Astrocyte (in vitro differentiated cells and primary cell): ENCODE data around the gene AFF3. TPM values are rescaled to one million over a fixed set of nuclear protein-coding genes. Genes with fewer than 3 reads are reported as not detected.

Source experiments
- DNase-seq: peaks from one replicate; pipeline ENCODE4 v3.0.0-alpha.2; 2010; ENCODE audit warnings: low read depth
- FAIRE-seq: peaks from 2 replicates; lab custom pipeline; 2011; peaks lifted over from hg19 to GRCh38; lab: Jason Lieb, UNC
- H2AFZ ChIP-seq: 2 replicates; pipeline ENCODE4 v1.6.0; 2012; ENCODE audit warnings: low read depth, low read length, inconsistent platforms
- H3K27ac ChIP-seq: 2 replicates; pipeline ENCODE4 v1.5.1; 2011; ENCODE audit warnings: low read depth, low read length, inconsistent platforms
- H3K27me3 ChIP-seq: 2 replicates; pipeline ENCODE4 v1.6.0; 2011; ENCODE audit warnings: low read length, inconsistent platforms; ENCODE audit not compliant: insufficient read depth
- H3K36me3 ChIP-seq: 2 replicates; pipeline ENCODE4 v1.5.1; 2011; ENCODE audit warnings: low read length, inconsistent platforms; ENCODE audit not compliant: insufficient read depth
- H3K4me1 ChIP-seq: 2 replicates; pipeline ENCODE4 v1.5.1; 2011; ENCODE audit warnings: low read length, inconsistent platforms; ENCODE audit not compliant: insufficient read depth
- H3K4me2 ChIP-seq: 2 replicates; pipeline ENCODE4 v1.6.0; 2012; ENCODE audit warnings: low read length, inconsistent platforms
- H3K4me3 ChIP-seq: 2 replicates; pipeline ENCODE4 v1.5.1; 2011; ENCODE audit warnings: low read depth, mild to moderate bottlenecking, low read length, inconsistent platforms; ENCODE audit not compliant: insufficient read depth
- H3K79me2 ChIP-seq: 2 replicates; pipeline ENCODE4 v1.6.0; 2012; ENCODE audit warnings: mild to moderate bottlenecking, low read length, inconsistent platforms; ENCODE audit not compliant: insufficient read depth
- H3K9ac ChIP-seq: 2 replicates; pipeline ENCODE4 v1.6.0; 2012; ENCODE audit warnings: mild to moderate bottlenecking, low read length, inconsistent platforms
- H3K9me3 ChIP-seq: 2 replicates; pipeline ENCODE4 v1.5.1; 2012; ENCODE audit warnings: low read depth, mild to moderate bottlenecking, low read length, inconsistent platforms; ENCODE audit not compliant: insufficient read depth
- H4K20me1 ChIP-seq: 2 replicates; pipeline ENCODE4 v1.6.0; 2012; ENCODE audit warnings: low read length, inconsistent platforms; ENCODE audit not compliant: insufficient read depth
- H3K27ac Mint-ChIP-seq: one replicate; pipeline ENCODE4 v1.8.0; 2021; ENCODE audit warnings: mild to moderate bottlenecking, mixed read lengths; ENCODE audit not compliant: unreplicated experiment
- H3K27me3 Mint-ChIP-seq: one replicate; pipeline ENCODE4 v1.8.0; 2021; ENCODE audit warnings: low read depth, mixed read lengths; ENCODE audit not compliant: unreplicated experiment
- H3K36me3 Mint-ChIP-seq: one replicate; pipeline ENCODE4 v1.8.0; 2021; ENCODE audit warnings: low read depth, mixed read lengths; ENCODE audit not compliant: unreplicated experiment
- H3K4me1 Mint-ChIP-seq: one replicate; pipeline ENCODE4 v1.8.0; 2021; ENCODE audit warnings: low read depth, mixed read lengths; ENCODE audit not compliant: unreplicated experiment
- H3K4me3 Mint-ChIP-seq: one replicate; pipeline ENCODE4 v1.8.0; 2021; ENCODE audit warnings: mild to moderate bottlenecking, moderate library complexity, mixed read lengths; ENCODE audit not compliant: unreplicated experiment
- H3K9me3 Mint-ChIP-seq: one replicate; pipeline ENCODE4 v1.8.0; 2021; ENCODE audit warnings: mild to moderate bottlenecking, mixed read lengths; ENCODE audit not compliant: unreplicated experiment
- CTCF ChIP-seq: IDR thresholded peaks from 2 replicates; pipeline ENCODE4 v1.5.1; 2011; ENCODE audit warnings: low read depth, mild to moderate bottlenecking, inconsistent platforms, low read length, moderate library complexity; ENCODE audit not compliant: insufficient read depth
- EZH2 ChIP-seq: IDR thresholded peaks from 2 replicates; pipeline ENCODE4 v1.6.1; 2012; ENCODE audit warnings: mild to moderate bottlenecking, low read length, inconsistent platforms; ENCODE audit not compliant: insufficient read depth
- total RNA-seq: library from RNA; stranded (reverse); gene quantifications from 2 replicates; pipeline ENCODE4 v1.2.1, GENCODE V29; 2021

AFF3 gene
- total RNA-seq, 1 donor from 2014 or later, result 14.7 TPM

GRCh38 chr2:99961196-99961913 lies 181.0 kb downstream of the AFF3 start:
- Histone ChIP-seq H3K27me3 (no peaks in the 10 kb centered on the region), H2AFZ (no peak overlapping the region), H3K9me3 (no peaks in the 10 kb centered on the region), H3K9ac (no peak overlapping the region), H4K20me1 (no peaks in the 10 kb centered on the region), H3K27ac (no peak overlapping the region), H3K4me3 (no peak overlapping the region), H3K79me2 (no peaks in the 10 kb centered on the region), H3K36me3 (peaks cover 3% of the 10 kb centered on the region), H3K4me1 (no peaks in the 10 kb centered on the region), H3K4me2 (no peak overlapping the region)
- DNase-seq (no peak), FAIRE-seq (no peak)
- Mint-ChIP-seq H3K36me3 (peaks cover 3% of the 10 kb centered on the region), H3K27me3 (no peaks in the 10 kb centered on the region), H3K27ac (no peak overlapping the region), H3K9me3 (no peaks in the 10 kb centered on the region), H3K4me3 (no peak overlapping the region), H3K4me1 (peaks cover 16% of the 10 kb centered on the region)
- TF ChIP-seq EZH2 (no peak), CTCF (no peak)

- FAIRE-seq, result no peak
- TF ChIP-seq CTCF (no peak), EZH2 (no peak)
- Mint-ChIP-seq H3K9me3 (no peaks in the 10 kb centered on the region), H3K36me3 (peaks cover 3% of the 10 kb centered on the region), H3K27me3 (no peaks in the 10 kb centered on the region), H3K4me3 (no peak overlapping the region), H3K27ac (no peak overlapping the region), H3K4me1 (peaks cover 16% of the 10 kb centered on the region)
- Histone ChIP-seq H3K9ac (no peak overlapping the region), H3K4me1 (no peaks in the 10 kb centered on the region), H3K79me2 (no peaks in the 10 kb centered on the region), H3K9me3 (no peaks in the 10 kb centered on the region), H3K4me3 (no peak overlapping the region), H2AFZ (no peak overlapping the region), H3K27ac (no peak overlapping the region), H3K4me2 (no peak overlapping the region), H3K36me3 (peaks cover 3% of the 10 kb centered on the region), H3K27me3 (no peaks in the 10 kb centered on the region), H4K20me1 (no peaks in the 10 kb centered on the region)
- no peak for DNase-seq
Observed at GRCh38 chr2:99960790-99961189, 181.6 kb downstream of the AFF3 start.

- FAIRE-seq, result no peak
- Mint-ChIP-seq H3K4me1 (peaks cover 16% of the 10 kb centered on the region), H3K36me3 (peaks cover 3% of the 10 kb centered on the region), H3K9me3 (no peaks in the 10 kb centered on the region), H3K27me3 (no peaks in the 10 kb centered on the region), H3K4me3 (no peak overlapping the region), H3K27ac (no peak overlapping the region)
- Histone ChIP-seq H4K20me1 (no peaks in the 10 kb centered on the region), H3K79me2 (no peaks in the 10 kb centered on the region), H3K4me3 (no peak overlapping the region), H3K4me2 (no peak overlapping the region), H3K9me3 (no peaks in the 10 kb centered on the region), H3K9ac (no peak overlapping the region), H3K36me3 (peaks cover 3% of the 10 kb centered on the region), H3K27ac (no peak overlapping the region), H2AFZ (no peak overlapping the region), H3K4me1 (no peaks in the 10 kb centered on the region), H3K27me3 (no peaks in the 10 kb centered on the region)
- no peak for DNase-seq
- TF ChIP-seq CTCF, result no peak
Observed at GRCh38 chr2:99960291-99960690, 182.1 kb downstream of the AFF3 start.
